Fibroblast of lung (primary cell): ENCODE measurements around the gene DNAH14. TPM values are rescaled to one million over a fixed set of nuclear protein-coding genes. Genes with fewer than 3 reads are reported as not detected.

Experiments
- DNase-seq, 2 donors: peaks; one replicate each; pipeline versions ENCODE4 v3.0.0 to v3.0.0-alpha.2; 2010; ENCODE audit warnings: low read depth in 2 of 2
- H2AFZ ChIP-seq: 2 replicates; pipeline ENCODE4 v1.5.1; 2012; ENCODE audit warnings: low read length, control low read depth, inconsistent platforms
- H3K27ac ChIP-seq: 2 replicates; pipeline ENCODE4 v1.5.1; 2011; ENCODE audit warnings: low read length, control low read depth; ENCODE audit not compliant: insufficient read depth
- H3K27me3 ChIP-seq: 2 replicates; pipeline ENCODE4 v1.5.1; 2011; ENCODE audit warnings: mild to moderate bottlenecking, low read length; ENCODE audit not compliant: control insufficient read depth, insufficient read depth
- H3K36me3 ChIP-seq: 2 replicates; pipeline ENCODE4 v1.5.1; 2011; ENCODE audit warnings: low read length; ENCODE audit not compliant: control insufficient read depth, insufficient read depth
- H3K4me1 ChIP-seq: 2 replicates; pipeline ENCODE4 v1.5.1; 2011; ENCODE audit warnings: low read length; ENCODE audit not compliant: control insufficient read depth, insufficient read depth; ENCODE audit errors: extremely low read depth
- H3K4me2 ChIP-seq: 2 replicates; pipeline ENCODE4 v1.5.1; 2011; ENCODE audit warnings: low read length, control low read depth; ENCODE audit not compliant: insufficient read depth; ENCODE audit errors: extremely low read depth
- H3K4me3 ChIP-seq, 4 experiments: fragments of 200-600 bp in 1 of 4; sonication (generic) in 1 of 4; replicated peaks in 1 of 4; 2 replicates each; pipeline ENCODE4 v1.5.1; 2011 to 2016; ENCODE audit warnings: low read length in 4 of 4, low read depth in 3 of 4, mild to moderate bottlenecking in 3 of 4, control low read depth in 2 of 4, inconsistent platforms in 1 of 4, mixed read lengths in 1 of 4; ENCODE audit not compliant: insufficient read depth in 1 of 4; ENCODE audit errors: control extremely low read depth in 1 of 4
- H3K79me2 ChIP-seq: 2 replicates; pipeline ENCODE4 v1.5.1; 2012; ENCODE audit warnings: mild to moderate bottlenecking, low read length, inconsistent platforms; ENCODE audit not compliant: control insufficient read depth, insufficient read depth
- H3K9ac ChIP-seq: 2 replicates; pipeline ENCODE4 v1.5.1; 2011; ENCODE audit warnings: mild to moderate bottlenecking, low read length, control low read depth; ENCODE audit not compliant: insufficient read depth
- H3K9me3 ChIP-seq: 2 replicates; pipeline ENCODE4 v1.5.1; 2012; ENCODE audit warnings: low read depth, low read length; ENCODE audit not compliant: control insufficient read depth, insufficient read depth
- H4K20me1 ChIP-seq: 2 replicates; pipeline ENCODE4 v1.5.1; 2011; ENCODE audit warnings: low read length; ENCODE audit not compliant: control insufficient read depth, insufficient read depth; ENCODE audit errors: extremely low read depth
- CTCF ChIP-seq, 2 donors: IDR thresholded peaks in 1 of 2; conservative IDR thresholded peaks in 1 of 2; 1 replicate in 1 of 2; 2 replicates in 1 of 2; pipeline ENCODE4 v1.5.1; 2011 to 2012; ENCODE audit warnings: low read length in 2 of 2, control low read depth in 1 of 2, inconsistent platforms in 1 of 2, low read depth in 1 of 2, mild to moderate bottlenecking in 1 of 2
- EZH2 ChIP-seq: IDR thresholded peaks from 2 replicates; pipeline ENCODE4 v1.5.1; 2012; ENCODE audit warnings: low read length, control low read depth, mild to moderate bottlenecking; ENCODE audit errors: missing control alignments
- polyA plus RNA-seq, 2 donors: library from polyadenylated mRNA; depleted of rRNA in 1 of 2; stranded (reverse) in 1 of 2; unstranded in 1 of 2; fragments of >200 nt; gene quantifications; 2 replicates each; pipeline ENCODE4 v1.2.1, GENCODE V29; 2011 to 2012; ENCODE audit warnings: missing spikeins in 1 of 2
- total RNA-seq: library from RNA; depleted of rRNA; stranded (reverse); fragments of >200 nt; gene quantifications from 2 replicates; pipeline ENCODE4 v1.2.1, GENCODE V29; 2014

Gene DNAH14
- total and polyA plus RNA-seq, 2 donors (not counting 1 experiment from before 2014, with no cell fraction given): 5.4 to 19.7 TPM

GRCh38 chr1:225435487-225435886 is 506.0 kb downstream of the DNAH14 start:
- H3K79me2 ChIP-seq: no peaks in the 10 kb centered on the region
- no peak overlapping the region for H3K9ac ChIP-seq
- no peak overlapping the region for H2AFZ ChIP-seq
- TF ChIP-seq EZH2 (no peak), CTCF (conservative IDR thresholded peaks at IDR 0.05 in 1 of 2, IDR thresholded peaks at IDR 0.05 in 1 of 2; ENCODE audit: low read depth in 1 of 2, low read length in 2 of 2) (no peak)
- H3K4me1 ChIP-seq: no peaks in the 10 kb centered on the region
- no peaks in the 10 kb centered on the region for H3K9me3 ChIP-seq
- H3K27me3 ChIP-seq: peaks cover 2% of the 10 kb centered on the region
- no peak overlapping the region for H3K4me3 ChIP-seq
- no peak overlapping the region for H3K27ac ChIP-seq
- H3K36me3 ChIP-seq: no peaks in the 10 kb centered on the region
- no peak for DNase-seq
- no peak overlapping the region for H3K4me2 ChIP-seq
- no peaks in the 10 kb centered on the region for H4K20me1 ChIP-seq

GRCh38 chr1:225435957-225436392 is 506.5 kb downstream of the DNAH14 start:
- Histone ChIP-seq H3K9ac (no peak overlapping the region), H3K79me2 (no peaks in the 10 kb centered on the region), H3K4me2 (no peak overlapping the region), H3K27me3 (peaks cover 2% of the 10 kb centered on the region), H3K27ac (no peak overlapping the region), H3K4me1 (no peaks in the 10 kb centered on the region), H3K9me3 (no peaks in the 10 kb centered on the region), H4K20me1 (no peaks in the 10 kb centered on the region), H3K4me3 (no peak overlapping the region), H2AFZ (no peak overlapping the region), H3K36me3 (no peaks in the 10 kb centered on the region)
- no peak for DNase-seq
- TF ChIP-seq EZH2 (no peak), CTCF (conservative IDR thresholded peaks at IDR 0.05 in 1 of 2, IDR thresholded peaks at IDR 0.05 in 1 of 2; ENCODE audit: low read depth in 1 of 2, low read length in 2 of 2) (no peak)

- no peaks in the 10 kb centered on the region for H3K36me3 ChIP-seq
- H3K9me3 ChIP-seq: no peaks in the 10 kb centered on the region
- H4K20me1 ChIP-seq: no peaks in the 10 kb centered on the region
- DNase-seq: peak; percentile 42 to 57
- H3K27ac ChIP-seq: no peak overlapping the region
- peaks cover 2% of the 10 kb centered on the region for H3K27me3 ChIP-seq
- no peaks in the 10 kb centered on the region for H3K79me2 ChIP-seq
- no peaks in the 10 kb centered on the region for H3K4me1 ChIP-seq
- H3K4me3 ChIP-seq: no peak overlapping the region
- H2AFZ ChIP-seq: no peak overlapping the region
- H3K9ac ChIP-seq: no peak overlapping the region
- no peak overlapping the region for H3K4me2 ChIP-seq
- peak; percentile 51 to 72 for TF ChIP-seq CTCF (conservative IDR thresholded peaks at IDR 0.05 in 1 of 2, IDR thresholded peaks at IDR 0.05 in 1 of 2; ENCODE audit: low read depth in 1 of 2, low read length in 2 of 2)
- TF ChIP-seq EZH2: no peak
Observed at GRCh38 chr1:225437710-225438437, 508.4 kb downstream of the DNAH14 start.
